Measurements from ENCODE around the gene CTTN.

Gene CTTN

DNA sequence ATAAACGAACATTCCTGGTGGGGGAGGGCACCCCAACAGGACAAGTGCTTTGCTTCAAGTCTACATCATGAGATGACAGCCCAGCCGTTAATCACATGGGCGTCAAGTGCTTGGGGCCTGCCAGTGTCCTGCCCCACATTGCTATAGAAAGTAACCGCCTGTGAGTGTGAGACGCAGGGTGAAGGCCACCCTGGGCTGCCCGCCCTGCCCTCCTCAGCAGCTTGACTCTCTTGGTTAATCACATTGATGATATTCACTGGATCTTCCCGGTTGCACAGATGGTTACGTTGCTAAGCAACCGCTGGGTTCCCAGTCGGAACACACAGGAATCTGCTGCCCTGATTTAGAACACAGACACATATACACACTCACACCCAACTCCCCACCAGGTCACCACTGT, 79.3 kb downstream of the CTTN start:
- DNase-seq, result no peak

DNA sequence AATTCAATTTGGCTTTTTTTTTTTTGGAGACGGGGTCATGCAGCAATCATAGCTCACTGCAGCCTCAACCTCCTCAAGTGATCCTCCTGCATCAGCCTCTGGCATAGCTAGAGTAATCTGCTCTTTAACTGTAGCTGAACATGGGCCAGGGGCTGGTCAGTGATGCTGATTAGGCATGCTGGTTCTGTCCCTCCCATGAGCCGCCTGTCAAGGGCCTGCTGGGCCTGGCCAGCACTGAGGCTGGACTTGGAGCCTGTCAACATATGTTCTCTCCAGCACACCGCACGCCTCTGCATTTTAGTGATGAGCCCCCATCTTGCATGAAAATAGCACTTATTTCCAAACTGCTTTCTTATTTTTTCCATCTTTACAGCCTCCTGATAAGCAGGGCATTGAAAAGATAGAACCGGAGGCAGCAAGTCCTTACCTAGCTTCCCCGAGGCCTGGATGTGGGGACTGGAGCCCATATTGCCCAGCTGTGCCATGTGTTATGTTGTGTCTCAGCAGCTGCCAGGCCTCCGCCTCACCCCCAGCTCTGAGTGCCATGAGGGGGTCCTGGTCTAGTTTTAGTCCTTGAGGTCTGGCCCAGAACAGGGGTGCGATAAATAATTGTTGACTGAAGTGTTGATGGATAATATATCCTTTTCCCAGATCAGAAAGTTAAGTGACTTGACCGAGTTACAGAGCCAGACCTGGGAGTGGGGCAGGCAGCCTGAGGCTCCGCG, 80.0 kb downstream of the CTTN start:
- no peak for DNase-seq

DNA sequence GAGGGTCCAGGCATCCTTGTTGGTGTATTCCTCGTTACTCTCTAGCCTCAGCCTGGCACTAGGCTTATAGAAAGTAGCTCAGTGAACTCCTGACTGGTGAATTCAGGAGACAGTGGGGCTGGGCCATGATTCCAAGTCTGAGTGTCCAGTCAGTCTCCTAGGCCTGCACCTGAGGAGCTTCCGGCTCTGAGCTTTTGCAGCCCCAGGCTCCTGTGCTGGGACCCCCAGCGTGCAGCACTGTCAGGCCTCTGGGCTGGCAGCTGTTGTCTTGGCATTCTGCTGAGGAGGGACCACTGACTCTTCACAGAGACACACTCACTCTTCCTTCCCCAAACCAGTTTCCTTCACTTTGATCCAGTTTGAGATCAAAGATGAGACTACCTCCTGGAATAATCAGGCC, 82.4 kb downstream of the CTTN start:
- DNase-seq, result no peak

DNA sequence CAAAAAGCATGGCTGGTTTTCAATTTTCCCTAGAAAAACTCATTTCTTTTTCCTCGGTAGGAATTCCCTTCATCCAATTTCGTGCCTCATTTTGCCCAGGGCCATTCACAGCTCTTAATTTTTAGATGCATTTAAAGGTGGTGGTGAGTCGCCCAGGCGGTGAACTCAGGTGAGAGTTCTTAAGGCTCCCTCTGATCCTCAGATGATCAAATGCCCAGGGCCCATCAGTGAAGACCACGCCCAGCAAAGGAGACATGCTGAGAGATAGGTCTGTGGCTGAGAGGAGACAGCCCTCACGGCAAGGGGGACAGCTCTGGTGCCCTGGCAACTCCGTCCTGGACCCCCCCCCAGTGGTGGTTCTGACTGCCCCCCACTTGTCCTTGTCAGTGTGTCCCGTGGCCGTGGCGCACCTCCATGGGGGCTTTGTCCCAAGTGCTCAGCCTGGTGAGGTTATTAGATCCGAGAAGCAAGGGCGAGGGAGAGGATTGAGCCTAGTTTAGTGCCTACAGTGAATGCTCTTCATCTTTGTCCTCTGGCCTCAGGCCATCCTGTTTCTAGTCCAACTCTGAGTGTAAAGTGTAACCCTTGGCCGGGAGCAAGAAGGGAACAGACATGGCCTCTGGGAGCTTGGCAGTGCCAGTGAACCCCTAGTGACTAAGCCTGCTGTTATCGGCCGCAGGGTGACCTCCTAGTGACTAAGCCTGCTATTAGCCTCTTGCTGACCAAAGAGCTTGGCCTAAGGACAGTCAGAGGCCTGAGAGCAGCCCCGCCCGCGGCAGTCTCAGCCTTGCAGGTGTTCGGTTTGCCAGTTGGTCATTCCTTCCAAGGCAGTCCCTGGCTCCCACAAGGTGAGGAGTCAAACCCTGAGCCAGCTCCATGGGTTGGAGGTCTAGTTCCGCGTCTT, 83.5 kb downstream of the CTTN start:
- DNase-seq, result no peak

DNA sequence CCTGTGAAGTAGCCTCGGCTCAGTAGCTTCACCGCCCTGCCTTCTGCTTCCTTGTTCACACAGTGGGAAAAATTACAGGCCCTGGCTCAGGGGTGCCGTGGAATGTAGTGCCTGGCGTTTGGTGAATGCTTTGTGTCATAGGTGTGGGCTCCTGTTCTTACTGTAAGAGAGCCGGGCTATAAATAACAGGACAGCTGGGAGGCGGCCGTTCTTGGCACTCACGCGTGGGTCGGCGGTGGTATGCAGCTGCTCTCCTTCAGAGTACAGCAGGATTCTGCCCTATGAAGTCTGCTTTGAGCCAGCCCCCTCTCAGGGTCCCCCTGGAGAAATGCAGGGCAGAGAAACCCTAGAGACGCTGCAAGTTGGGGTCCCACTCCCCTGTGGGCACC, 84.2 kb downstream of the CTTN start:
- no peak for DNase-seq

DNA sequence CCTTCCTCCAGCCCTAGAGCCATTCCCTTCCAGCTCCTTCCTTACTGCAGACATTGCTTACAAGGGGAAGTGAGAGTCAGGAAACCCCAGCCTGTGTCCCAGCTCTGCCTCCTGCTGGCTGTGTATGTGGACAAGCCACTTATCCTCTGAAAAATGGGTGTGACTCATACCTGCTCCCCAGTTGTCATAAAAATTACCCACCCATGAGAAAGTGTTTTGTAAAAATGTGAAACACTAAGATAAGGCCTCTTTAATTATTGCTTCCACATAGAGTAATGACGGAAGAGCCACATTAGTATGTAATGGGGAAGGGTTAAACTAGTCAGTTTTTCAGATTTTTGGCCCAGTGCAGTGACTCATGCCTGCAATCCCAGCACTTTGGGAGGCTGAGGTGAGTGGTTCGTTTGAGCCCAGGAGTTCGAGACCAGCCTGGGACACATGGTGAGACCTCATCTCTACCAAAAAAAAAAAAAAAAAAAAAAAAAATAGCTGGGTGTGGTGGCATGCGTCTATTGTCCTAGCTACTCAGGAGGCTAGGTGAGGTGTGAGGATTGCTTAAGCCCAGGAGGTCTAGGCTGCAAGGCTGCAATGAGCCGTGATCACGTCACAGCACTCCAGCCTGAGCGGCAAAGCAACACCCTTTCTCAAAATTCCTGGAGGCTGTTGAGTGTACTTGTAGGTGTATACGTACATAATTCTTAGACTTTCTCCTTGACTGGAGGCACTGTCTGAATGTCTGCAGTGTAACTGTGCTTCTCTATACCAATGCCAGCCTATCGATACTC, 84.9 kb downstream of the CTTN start:
- DNase-seq, result peak; percentile 35

DNA sequence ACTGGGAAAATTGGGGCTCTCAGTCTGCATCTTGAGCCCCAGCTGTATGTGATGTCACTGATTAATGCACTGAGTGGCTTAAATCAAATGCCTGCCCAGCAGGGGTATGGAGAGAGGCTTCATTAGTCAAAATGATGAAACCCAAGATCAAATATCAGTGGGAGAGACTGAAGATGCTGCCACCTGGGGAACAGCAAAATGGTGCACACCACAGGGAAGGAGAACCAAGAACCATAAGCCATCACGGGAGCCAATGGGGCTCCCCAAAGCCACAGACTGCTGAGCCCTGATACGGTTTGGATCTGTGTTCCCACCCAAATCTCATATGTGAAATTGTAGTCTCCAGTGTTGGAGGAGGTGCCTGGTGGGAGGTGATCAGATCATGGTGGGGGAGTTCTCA, 85.6 kb downstream of the CTTN start:
- no peak for DNase-seq

DNA sequence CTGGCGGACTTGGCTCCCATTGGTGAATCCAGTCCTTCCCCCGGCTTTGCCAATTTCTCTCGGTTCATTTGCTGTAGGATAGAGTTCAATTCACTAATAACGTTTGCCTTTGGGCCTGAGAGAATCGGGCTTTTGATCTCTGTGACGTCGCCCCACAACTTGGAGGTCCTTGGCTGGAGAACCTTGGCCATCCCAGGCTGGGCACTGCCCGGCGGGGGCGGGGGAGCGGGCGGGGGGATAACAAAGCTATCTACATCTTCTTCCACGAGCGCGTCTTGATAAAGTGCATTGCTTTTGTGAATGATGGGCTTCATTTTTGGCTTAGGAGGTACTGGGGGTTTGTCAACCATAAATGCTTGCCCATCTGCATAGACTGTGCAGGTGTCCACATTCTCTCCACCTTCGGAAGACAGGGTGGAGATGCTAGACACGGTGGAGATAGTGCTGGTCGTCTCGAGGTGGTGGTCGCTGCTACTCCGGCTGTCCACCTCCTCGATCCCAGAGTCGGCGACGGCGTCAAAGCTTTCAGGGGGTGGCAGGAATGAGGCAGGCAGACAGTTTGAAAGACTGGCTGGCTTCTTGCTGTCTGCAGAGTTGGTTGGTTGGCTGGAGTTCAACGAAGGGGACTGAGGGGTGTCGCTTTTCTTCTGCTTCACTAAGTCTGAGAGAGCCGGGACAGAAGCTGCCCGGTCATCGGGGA, 87.1 kb downstream of the CTTN start:
- DNase-seq, result no peak

DNA sequence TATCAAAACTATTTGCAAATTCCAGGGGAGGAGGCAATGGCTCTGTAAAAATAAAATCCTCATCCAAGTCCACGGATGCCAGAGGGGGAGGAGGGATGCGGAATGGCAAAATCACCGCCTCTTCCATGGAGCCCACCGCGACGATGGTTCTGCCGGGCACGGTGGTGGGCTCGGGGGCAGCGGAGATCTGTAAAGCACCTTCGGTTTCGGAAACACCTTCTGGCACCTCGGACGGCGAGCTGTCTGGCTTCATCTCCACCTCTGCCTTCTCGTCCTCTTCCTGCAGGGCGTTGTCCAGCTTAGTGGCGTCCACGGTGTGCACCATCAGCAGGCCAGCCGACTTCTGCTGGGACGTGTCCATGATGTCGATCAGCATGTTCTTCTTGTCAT, 87.7 kb downstream of the CTTN start:
- no peak for DNase-seq
